OCI-LY1 (cell line): ENCODE data around the gene CFAP46.

Experiments used
- H2AFZ ChIP-seq: fragments of 200-600 bp; sonication (generic), shearing (Covaris generic); 2 replicates; pipeline ENCODE4 v1.6.0; 2014; ENCODE audit warnings: antibody characterized with exemption, mild to moderate bottlenecking, low read length
- H3F3A ChIP-seq: fragments of 200-600 bp; sonication (generic), shearing (Covaris generic); 2 replicates; pipeline ENCODE4 v1.6.0; 2014; ENCODE audit warnings: mild to moderate bottlenecking, antibody characterized with exemption, low read length, moderate library complexity; ENCODE audit not compliant: insufficient read depth
- H3K27ac ChIP-seq: fragments of 200-600 bp; sonication (generic); 2 replicates; pipeline ENCODE4 v1.5.1; 2014; ENCODE audit warnings: low read length, mixed run types, mild to moderate bottlenecking, low read depth; ENCODE audit not compliant: poor library complexity, severe bottlenecking
- H3K27me3 ChIP-seq: fragments of 200-600 bp; sonication (generic); 2 replicates; pipeline ENCODE4 v1.6.0; 2014; ENCODE audit warnings: antibody characterized with exemption, mild to moderate bottlenecking, low read length, moderate library complexity; ENCODE audit not compliant: insufficient read depth
- H3K36me3 ChIP-seq: fragments of 200-600 bp; sonication (generic); 2 replicates; pipeline ENCODE4 v1.6.1; 2014; ENCODE audit warnings: mild to moderate bottlenecking, antibody characterized with exemption, low read length, moderate library complexity, mixed read lengths; ENCODE audit not compliant: insufficient read depth
- H3K4me1 ChIP-seq: fragments of 200-600 bp; sonication (generic); 2 replicates; pipeline ENCODE4 v1.5.1; 2014; ENCODE audit warnings: mild to moderate bottlenecking, low read length, moderate library complexity; ENCODE audit not compliant: insufficient read depth, severe bottlenecking
- H3K4me2 ChIP-seq: fragments of 200-600 bp; sonication (generic), shearing (Covaris generic); 2 replicates; pipeline ENCODE4 v1.6.1; 2014; ENCODE audit warnings: low read length
- H3K4me3 ChIP-seq: fragments of 200-600 bp; sonication (generic); 2 replicates; pipeline ENCODE4 v1.5.1; 2014; ENCODE audit warnings: low read length, low read depth, mild to moderate bottlenecking, mixed read lengths; ENCODE audit not compliant: poor library complexity, severe bottlenecking
- H3K79me2 ChIP-seq: fragments of 200-600 bp; shearing (Covaris generic); 2 replicates; pipeline ENCODE4 v1.6.1; 2016; ENCODE audit warnings: mixed run types, low read length, mixed read lengths; ENCODE audit not compliant: insufficient read depth
- H3K9ac ChIP-seq: fragments of 200-600 bp; sonication (generic), shearing (Covaris generic); 2 replicates; pipeline ENCODE4 v1.6.1; 2014; ENCODE audit warnings: mild to moderate bottlenecking, low read length, mixed read lengths
- H3K9me2 ChIP-seq: fragments of 200-600 bp; sonication (generic), shearing (Covaris generic); 2 replicates; pipeline ENCODE4 v1.6.1; 2014; ENCODE audit warnings: low read depth, mild to moderate bottlenecking, low read length, mixed read lengths
- H3K9me3 ChIP-seq: fragments of 200-600 bp; shearing (Covaris generic); 2 replicates; pipeline ENCODE4 v1.6.1; 2014; ENCODE audit warnings: low read length, mixed read lengths
- H4K20me1 ChIP-seq: fragments of 200-600 bp; sonication (generic), shearing (Covaris generic); 2 replicates; pipeline ENCODE4 v1.6.0; 2016; ENCODE audit warnings: mild to moderate bottlenecking, low read length; ENCODE audit not compliant: insufficient read depth
- CTCF ChIP-seq: fragments of 200-600 bp; sonication (generic), shearing (Covaris generic); IDR thresholded peaks from 2 replicates; pipeline ENCODE4 v1.5.1; 2017; ENCODE audit warnings: mild to moderate bottlenecking, antibody characterized with exemption, low read length, moderate library complexity, mixed read lengths
- EZH2 ChIP-seq: fragments of 200-600 bp; sonication (generic), shearing (Covaris generic); IDR thresholded peaks from 2 replicates; pipeline ENCODE4 v1.8.0; 2017; ENCODE audit warnings: borderline replicate concordance, mixed run types, mild to moderate bottlenecking, antibody characterized with exemption, low read length, moderate library complexity, mixed read lengths

Gene CFAP46

GRCh38 chr10:132865851-132866600 is 76.3 kb downstream of the CFAP46 start:
- no peak overlapping the region for H3K4me3 ChIP-seq
- H3K36me3 ChIP-seq = no peaks in the 10 kb centered on the region
- no peak for TF ChIP-seq CTCF
- no peak for TF ChIP-seq EZH2
- no peaks in the 10 kb centered on the region for H3K9me2 ChIP-seq
- H3K27ac ChIP-seq = no peak overlapping the region
- H4K20me1 ChIP-seq = no peaks in the 10 kb centered on the region
- H3K9me3 ChIP-seq = no peaks in the 10 kb centered on the region
- no peak overlapping the region for H3K9ac ChIP-seq
- no peak overlapping the region for H3K4me2 ChIP-seq
- no peak overlapping the region for H2AFZ ChIP-seq
- no peaks in the 10 kb centered on the region for H3F3A ChIP-seq
- no peaks in the 10 kb centered on the region for H3K4me1 ChIP-seq
- no peaks in the 10 kb centered on the region for H3K79me2 ChIP-seq
- H3K27me3 ChIP-seq = no peaks in the 10 kb centered on the region

- H3K79me2 ChIP-seq = no peaks in the 10 kb centered on the region
- no peaks in the 10 kb centered on the region for H4K20me1 ChIP-seq
- H3K9ac ChIP-seq = no peak overlapping the region
- H3K9me2 ChIP-seq = no peaks in the 10 kb centered on the region
- no peak overlapping the region for H3K4me2 ChIP-seq
- H3K9me3 ChIP-seq = no peaks in the 10 kb centered on the region
- H3K36me3 ChIP-seq = no peaks in the 10 kb centered on the region
- no peak overlapping the region for H2AFZ ChIP-seq
- no peak overlapping the region for H3K27ac ChIP-seq
- no peaks in the 10 kb centered on the region for H3F3A ChIP-seq
- TF ChIP-seq EZH2 (no peak), CTCF (no peak)
- no peaks in the 10 kb centered on the region for H3K27me3 ChIP-seq
- H3K4me3 ChIP-seq = no peak overlapping the region
- no peaks in the 10 kb centered on the region for H3K4me1 ChIP-seq
Measured at GRCh38 chr10:132865171-132865631, 77.2 kb downstream of the CFAP46 start.

- Histone ChIP-seq H3K4me2 (no peak overlapping the region), H3K4me1 (no peaks in the 10 kb centered on the region), H3K79me2 (no peaks in the 10 kb centered on the region), H3K4me3 (no peak overlapping the region), H3K27me3 (no peaks in the 10 kb centered on the region), H3F3A (no peaks in the 10 kb centered on the region), H3K9me2 (no peaks in the 10 kb centered on the region), H3K9me3 (no peaks in the 10 kb centered on the region), H4K20me1 (no peaks in the 10 kb centered on the region), H3K27ac (no peak overlapping the region), H3K36me3 (no peaks in the 10 kb centered on the region), H2AFZ (no peak overlapping the region), H3K9ac (no peak overlapping the region)
- TF ChIP-seq CTCF (no peak), EZH2 (no peak)
Measured at GRCh38 chr10:132862485-132863420, 79.6 kb downstream of the CFAP46 start.
